GM23338 (cell line): ENCODE measurements around the gene THRB. TPM values are rescaled to one million over a fixed set of nuclear protein-coding genes. Genes with fewer than 3 reads are reported as not detected.

Experiments used
- ATAC-seq: fragments of 200-7000 bp; cut with Tn5 transposase; 3 replicates; pipeline ENCODE4 v1.9.1; 2020
- DNase-seq: peaks from one replicate; pipeline ENCODE4 v3.0.0-alpha.2; 2015; ENCODE audit warnings: low spot score
- H2AFZ ChIP-seq: fragments of 200-600 bp; sonication (generic); 2 replicates; pipeline ENCODE4 v1.8.0; 2016; ENCODE audit warnings: antibody characterized with exemption, mild to moderate bottlenecking, moderate library complexity
- H3F3A ChIP-seq: fragments of 200-600 bp; sonication (generic); replicated peaks from 2 replicates; pipeline ENCODE4 v1.8.0; 2017; ENCODE audit warnings: antibody characterized with exemption, mixed run types, low read depth
- H3K27ac ChIP-seq: fragments of 200-600 bp; sonication (generic); 2 replicates; pipeline ENCODE4 v1.6.1; 2016; ENCODE audit warnings: low read depth
- H3K27me3 ChIP-seq: fragments of 200-600 bp; sonication (generic); 2 replicates; pipeline ENCODE4 v1.8.0; 2016; ENCODE audit warnings: mild to moderate bottlenecking, mixed run types, moderate library complexity; ENCODE audit not compliant: insufficient read depth
- H3K36me3 ChIP-seq: fragments of 200-600 bp; sonication (generic); 2 replicates; pipeline ENCODE4 v1.8.0; 2016; ENCODE audit warnings: mild to moderate bottlenecking; ENCODE audit not compliant: insufficient read depth
- H3K4me1 ChIP-seq: fragments of 200-600 bp; sonication (generic); 2 replicates; pipeline ENCODE4 v1.8.0; 2016; ENCODE audit warnings: mild to moderate bottlenecking, moderate library complexity; ENCODE audit not compliant: insufficient read depth
- H3K4me2 ChIP-seq: fragments of 200-600 bp; sonication (generic); 2 replicates; pipeline ENCODE4 v1.7.1; 2017; ENCODE audit warnings: mixed run types
- H3K4me3 ChIP-seq: fragments of 200-600 bp; sonication (generic); 2 replicates; pipeline ENCODE4 v1.6.1; 2016; ENCODE audit warnings: mixed run types
- H3K79me2 ChIP-seq: fragments of 200-600 bp; sonication (generic); replicated peaks from 2 replicates; pipeline ENCODE4 v1.8.0; 2017; ENCODE audit warnings: mild to moderate bottlenecking; ENCODE audit not compliant: insufficient read depth
- H3K9me2 ChIP-seq: fragments of 200-600 bp; sonication (generic); 2 replicates; pipeline ENCODE4 v1.8.0; 2017; ENCODE audit not compliant: insufficient read depth
- H4K20me1 ChIP-seq: fragments of 200-600 bp; sonication (generic); replicated peaks from 2 replicates; pipeline ENCODE4 v1.8.0; 2017; ENCODE audit warnings: mild to moderate bottlenecking; ENCODE audit not compliant: insufficient read depth
- H3K27ac Mint-ChIP-seq: 2 replicates; pipeline ENCODE4 v1.8.0; 2020; ENCODE audit warnings: inconsistent platforms, mild to moderate bottlenecking, moderate library complexity, mixed read lengths
- H3K27me3 Mint-ChIP-seq: 3 replicates; pipeline ENCODE4 v1.8.0; 2022; ENCODE audit warnings: low read depth, mild to moderate bottlenecking, moderate library complexity, mixed read lengths, inconsistent platforms; ENCODE audit not compliant: insufficient read depth, poor library complexity
- H3K36me3 Mint-ChIP-seq: 3 replicates; pipeline ENCODE4 v1.8.0; 2021; ENCODE audit warnings: low read depth, mild to moderate bottlenecking, inconsistent platforms, moderate library complexity, mixed read lengths
- H3K4me1 Mint-ChIP-seq: 3 replicates; pipeline ENCODE4 v1.8.0; 2020; ENCODE audit warnings: mild to moderate bottlenecking, inconsistent platforms, mixed read lengths
- H3K4me3 Mint-ChIP-seq: 3 replicates; pipeline ENCODE4 v1.8.0; 2021; ENCODE audit warnings: moderate library complexity, mild to moderate bottlenecking, inconsistent platforms, mixed read lengths
- H3K9me3 Mint-ChIP-seq: 3 replicates; pipeline ENCODE4 v1.8.0; 2020; ENCODE audit warnings: moderate library complexity, mild to moderate bottlenecking, inconsistent platforms, mixed read lengths
- CREB1 ChIP-seq: fragments of 250-450 bp; sonication (Bioruptor Pico); IDR thresholded peaks from 2 replicates; pipeline ENCODE4 v1.5.0; 2020; ENCODE audit warnings: low read depth, mild to moderate bottlenecking, moderate library complexity
- EZH2 ChIP-seq: fragments of 200-600 bp; sonication (generic); IDR thresholded peaks from one replicate; pipeline ENCODE4 v1.8.0; 2017; ENCODE audit warnings: antibody characterized with exemption, mild to moderate bottlenecking, low read depth; ENCODE audit not compliant: unreplicated experiment
- JUNB ChIP-seq: IDR thresholded peaks from one replicate; pipeline ENCODE4 v1.6.1; 2016; ENCODE audit warnings: antibody characterized with exemption; ENCODE audit not compliant: unreplicated experiment
- NANOG ChIP-seq: IDR thresholded peaks from 2 replicates; pipeline ENCODE4 v1.6.1; 2016; ENCODE audit warnings: antibody characterized with exemption, borderline replicate concordance
- ZNF114 ChIP-seq: fragments of 250-450 bp; sonication (Bioruptor Pico); IDR thresholded peaks from 2 replicates; pipeline ENCODE4 v1.5.0; 2020; ENCODE audit warnings: mild to moderate bottlenecking, moderate library complexity
- ZNF331 ChIP-seq: fragments of 250-450 bp; sonication (Bioruptor Pico); IDR thresholded peaks from 2 replicates; pipeline ENCODE4 v1.5.0; 2020; ENCODE audit warnings: low read depth, mild to moderate bottlenecking, moderate library complexity
- polyA plus RNA-seq: library from polyadenylated mRNA; unstranded; fragments of >200 nt; fragmentation: Nextera tagmentation; extraction: Ambion mirVana; gene quantifications from 2 replicates; pipeline ENCODE4 v1.2.1, GENCODE V29; 2016
- total RNA-seq: library from RNA; depleted of rRNA; stranded (reverse); fragments of >200 nt; shearing (Covaris generic); gene quantifications from 2 replicates; pipeline ENCODE4 v1.2.3, GENCODE V29; 2014
- TF ChIP-seq, protein P1 (sequence below), 2 experiments: fragments of 200-600 bp in 1 of 2; sonication (generic) in 1 of 2; conservative IDR thresholded peaks; 2 replicates each; pipeline versions ENCODE4 v1.5.1 to v1.6.1; 2016 to 2017; ENCODE audit warnings: antibody characterized with exemption in 2 of 2, low read depth in 2 of 2, mild to moderate bottlenecking in 2 of 2, moderate library complexity in 1 of 2
- TF ChIP-seq, protein P2 (sequence below): IDR thresholded peaks from 2 replicates; pipeline ENCODE4 v1.6.1; 2016; ENCODE audit warnings: antibody characterized with exemption

The THRB gene
- total and polyA plus RNA-seq, 2 experiments from 2014 or later, result 1.7 to 3.2 TPM

DNA sequence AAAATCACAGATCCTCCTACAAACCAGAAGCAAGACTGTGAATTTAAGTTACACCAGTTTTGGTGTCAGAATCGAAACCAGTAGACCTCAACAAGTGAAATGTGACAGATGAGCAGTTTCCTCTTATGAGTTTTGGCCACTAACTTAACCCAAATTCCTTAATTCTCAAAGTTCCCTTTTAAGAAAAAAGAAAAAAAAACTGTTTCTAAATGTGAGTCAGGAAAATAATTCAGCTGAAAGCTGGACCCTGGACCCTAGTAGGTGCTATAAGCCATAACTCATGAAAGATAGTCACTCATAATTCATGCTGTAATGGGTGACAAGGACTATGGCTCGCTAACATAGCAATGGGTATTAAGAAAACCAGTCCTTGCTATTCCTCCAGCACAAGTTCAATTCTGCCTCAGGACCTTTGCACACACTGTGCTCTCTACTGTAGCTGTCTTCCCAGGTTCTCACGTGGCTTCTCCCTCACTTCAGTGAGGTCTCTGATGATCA is 9.0 kb upstream of the THRB start:
- H3K27me3 ChIP-seq, result no peaks in the 10 kb centered on the region
- H3K4me1 Mint-ChIP-seq, result peaks cover 22% of the 10 kb centered on the region
- no peak for DNase-seq
- no peaks in the 10 kb centered on the region for H3K9me2 ChIP-seq
- H2AFZ ChIP-seq, result no peak overlapping the region
- H3K79me2 ChIP-seq, result no peaks in the 10 kb centered on the region
- H3K4me3 Mint-ChIP-seq, result no peak overlapping the region
- H3K27ac Mint-ChIP-seq, result no peak overlapping the region
- H3K36me3 Mint-ChIP-seq, result no peaks in the 10 kb centered on the region
- no peaks in the 10 kb centered on the region for H3K36me3 ChIP-seq
- no peak for ATAC-seq
- peaks cover 10% of the 10 kb centered on the region; the same call in 1 of the 2 replicates for H3K4me1 ChIP-seq
- no peaks in the 10 kb centered on the region for H3K27me3 Mint-ChIP-seq
- TF ChIP-seq EZH2, result no peak
- TF ChIP-seq, protein P1, sequence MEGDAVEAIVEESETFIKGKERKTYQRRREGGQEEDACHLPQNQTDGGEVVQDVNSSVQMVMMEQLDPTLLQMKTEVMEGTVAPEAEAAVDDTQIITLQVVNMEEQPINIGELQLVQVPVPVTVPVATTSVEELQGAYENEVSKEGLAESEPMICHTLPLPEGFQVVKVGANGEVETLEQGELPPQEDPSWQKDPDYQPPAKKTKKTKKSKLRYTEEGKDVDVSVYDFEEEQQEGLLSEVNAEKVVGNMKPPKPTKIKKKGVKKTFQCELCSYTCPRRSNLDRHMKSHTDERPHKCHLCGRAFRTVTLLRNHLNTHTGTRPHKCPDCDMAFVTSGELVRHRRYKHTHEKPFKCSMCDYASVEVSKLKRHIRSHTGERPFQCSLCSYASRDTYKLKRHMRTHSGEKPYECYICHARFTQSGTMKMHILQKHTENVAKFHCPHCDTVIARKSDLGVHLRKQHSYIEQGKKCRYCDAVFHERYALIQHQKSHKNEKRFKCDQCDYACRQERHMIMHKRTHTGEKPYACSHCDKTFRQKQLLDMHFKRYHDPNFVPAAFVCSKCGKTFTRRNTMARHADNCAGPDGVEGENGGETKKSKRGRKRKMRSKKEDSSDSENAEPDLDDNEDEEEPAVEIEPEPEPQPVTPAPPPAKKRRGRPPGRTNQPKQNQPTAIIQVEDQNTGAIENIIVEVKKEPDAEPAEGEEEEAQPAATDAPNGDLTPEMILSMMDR (conservative IDR thresholded peaks at IDR 0.05; ENCODE audit: low read depth in 2 of 2), result no peak
- TF ChIP-seq, protein P2, sequence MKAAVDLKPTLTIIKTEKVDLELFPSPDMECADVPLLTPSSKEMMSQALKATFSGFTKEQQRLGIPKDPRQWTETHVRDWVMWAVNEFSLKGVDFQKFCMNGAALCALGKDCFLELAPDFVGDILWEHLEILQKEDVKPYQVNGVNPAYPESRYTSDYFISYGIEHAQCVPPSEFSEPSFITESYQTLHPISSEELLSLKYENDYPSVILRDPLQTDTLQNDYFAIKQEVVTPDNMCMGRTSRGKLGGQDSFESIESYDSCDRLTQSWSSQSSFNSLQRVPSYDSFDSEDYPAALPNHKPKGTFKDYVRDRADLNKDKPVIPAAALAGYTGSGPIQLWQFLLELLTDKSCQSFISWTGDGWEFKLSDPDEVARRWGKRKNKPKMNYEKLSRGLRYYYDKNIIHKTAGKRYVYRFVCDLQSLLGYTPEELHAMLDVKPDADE, result no peak
- no peak for TF ChIP-seq NANOG
- no peak for TF ChIP-seq CREB1 (CRISPR knock-in tag)
- no peak for TF ChIP-seq ZNF114 (CRISPR knock-in tag)
- no peaks in the 10 kb centered on the region for H4K20me1 ChIP-seq
- H3K27ac ChIP-seq, result no peak overlapping the region
- H3K4me2 ChIP-seq, result no peak overlapping the region
- H3K4me3 ChIP-seq, result no peak overlapping the region
- no peaks in the 10 kb centered on the region for H3F3A ChIP-seq
- no peaks in the 10 kb centered on the region for H3K9me3 Mint-ChIP-seq

DNA sequence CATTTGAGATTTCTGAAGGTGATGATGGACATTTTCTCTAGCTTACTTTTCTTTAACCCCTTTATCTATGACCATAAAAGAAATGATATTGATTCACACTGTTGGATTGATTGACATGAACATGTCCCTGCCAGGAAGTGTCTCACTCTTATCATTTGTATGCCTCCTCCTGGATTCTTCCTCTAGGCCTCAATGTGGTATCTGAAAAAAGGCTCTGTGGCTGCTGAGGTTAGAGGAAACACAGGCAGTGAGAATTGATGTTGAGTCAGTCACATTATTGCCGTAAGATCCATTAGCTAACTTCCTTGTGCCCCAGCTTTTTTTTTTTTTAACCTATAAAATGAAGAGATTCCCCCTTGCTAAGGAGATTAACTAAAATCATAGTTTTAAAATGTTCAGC is 8.0 kb upstream of the THRB start:
- ATAC-seq, result no peak
- no peak overlapping the region for H3K4me3 Mint-ChIP-seq
- H2AFZ ChIP-seq, result 0 out of 2 replicates have a peak overlapping the region, but pooled peaks have one; percentile 23
- H3F3A ChIP-seq, result no peaks in the 10 kb centered on the region
- no peaks in the 10 kb centered on the region for H3K79me2 ChIP-seq
- no peak overlapping the region for H3K27ac ChIP-seq
- no peaks in the 10 kb centered on the region for H4K20me1 ChIP-seq
- no peak overlapping the region for H3K4me2 ChIP-seq
- H3K9me2 ChIP-seq, result no peaks in the 10 kb centered on the region
- TF ChIP-seq EZH2, result no peak
- no peak for TF ChIP-seq JUNB
- TF ChIP-seq, protein P1 (conservative IDR thresholded peaks at IDR 0.05; ENCODE audit: low read depth in 2 of 2), result no peak
- no peak for TF ChIP-seq ZNF331 (CRISPR knock-in tag)
- no peak for TF ChIP-seq CREB1 (CRISPR knock-in tag)
- no peak for TF ChIP-seq ZNF114 (CRISPR knock-in tag)
- TF ChIP-seq, protein P2, result no peak
- H3K4me1 ChIP-seq, result peaks cover 19% of the 10 kb centered on the region
- peaks cover 27% of the 10 kb centered on the region for H3K4me1 Mint-ChIP-seq
- H3K36me3 Mint-ChIP-seq, result no peaks in the 10 kb centered on the region
- H3K27me3 ChIP-seq, result peaks cover under 1% of the 10 kb centered on the region; the same call in 1 of the 2 replicates
- H3K4me3 ChIP-seq, result no peak overlapping the region
- no peak overlapping the region for H3K27ac Mint-ChIP-seq
- H3K27me3 Mint-ChIP-seq, result peaks cover 6% of the 10 kb centered on the region
- DNase-seq, result no peak
- no peaks in the 10 kb centered on the region for H3K36me3 ChIP-seq
- H3K9me3 Mint-ChIP-seq, result no peaks in the 10 kb centered on the region
